ENCODE measurements around the gene GPR162. TPM values are rescaled to one million over a fixed set of nuclear protein-coding genes. Genes with fewer than 3 reads are reported as not detected.

Gene GPR162
- total RNA-seq, 1 experiment from 2014 or later, result 2.3 TPM

GRCh38 chr12:6772331-6772695 is 49.3 kb upstream of the GPR162 start, which contains the start of gene LAG3:
Gene LAG3 (plus strand): TSS chr12:6772520. CDS start chr12:6772853, 333 bp downstream.
- BruUV-seq (replicated peaks), result no TSS peak
- RAD21 ChIA-PET (ENCODE audit: low non-redundant PET in 1 of 2, low total read pairs in 2 of 2, uncharacterized antibody in 2 of 2, unreplicated experiment in 2 of 2), result no interaction called here
- Histone ChIP-seq H4K20me1 (ENCODE audit: insufficient read depth) (no peaks in the 10 kb centered on the region), H3K9ac (ENCODE audit: low read length) (no peak within 1 kb of the TSS), H3K79me2 (ENCODE audit: insufficient read depth, low read length) (peaks cover 24% of the 10 kb centered on the region), H3K9me2 (ENCODE audit: insufficient read depth) (no peaks in the 10 kb centered on the region), H3K27me3 (ENCODE audit: insufficient read depth, low read length) (no peaks in the 10 kb centered on the region), H3K4me3 (replicated peaks in 1 of 2; ENCODE audit: low read depth in 1 of 2, low read length in 2 of 2) (no peak within 1 kb of the TSS), H3K27ac (ENCODE audit: low read depth, low read length) (peak within 1 kb of the TSS; percentile 40; the same call in 1 of the 2 replicates), H3K4me2 (ENCODE audit: low read length) (no peak within 1 kb of the TSS), H3K4me1 (ENCODE audit: control insufficient read depth in 1 of 2, insufficient read depth in 2 of 2, low read length in 2 of 2) (peaks cover 18 to 39% of the 10 kb centered on the region in 2 experiments), H2AFZ (ENCODE audit: low read depth, low read length, poor library complexity, severe bottlenecking) (no peak within 1 kb of the TSS), H3K36me3 (ENCODE audit: control insufficient read depth in 1 of 2, insufficient read depth in 2 of 2, low read length in 2 of 2) (peaks cover 9 to 13% of the 10 kb centered on the region in 2 experiments; a peak in 3 of 4 replicates), H3K9me3 (ENCODE audit: control insufficient read depth in 1 of 2, insufficient read depth in 1 of 2, low read depth in 1 of 2, low read length in 2 of 2) (no peaks in the 10 kb centered on the region)
- ATAC-seq (no peak), DNase-seq (ENCODE audit: low read depth, low spot score) (no peak)
- intact Hi-C loops (cut with micrococcal nuclease), result no loop called here
- POLR2A ChIA-PET, result interaction anchor here (0.7 to 1.8 kb wide), 4 partner anchors 19 to 279 kb away, joined by 3 to 5 read pairs (median 4); partner anchors contain the start of gene MLF2
- CTCF ChIA-PET, result interaction anchor here (0.7 to 1.9 kb wide), 3 partner anchors 19 to 190 kb away, joined by 4 to 13 read pairs (median 4); partner anchors contain the start of gene MLF2
- TF ChIP-seq, protein P1, sequence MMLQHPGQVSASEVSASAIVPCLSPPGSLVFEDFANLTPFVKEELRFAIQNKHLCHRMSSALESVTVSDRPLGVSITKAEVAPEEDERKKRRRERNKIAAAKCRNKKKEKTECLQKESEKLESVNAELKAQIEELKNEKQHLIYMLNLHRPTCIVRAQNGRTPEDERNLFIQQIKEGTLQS (IDR thresholded peaks at IDR 0.05), result no peak
- no peak for TF ChIP-seq EGR1 (IDR thresholded peaks at IDR 0.05; ENCODE audit: low read depth)
- TF ChIP-seq CEBPB (IDR thresholded peaks at IDR 0.05; ENCODE audit: low read depth), result no peak
- TF ChIP-seq, protein P2, sequence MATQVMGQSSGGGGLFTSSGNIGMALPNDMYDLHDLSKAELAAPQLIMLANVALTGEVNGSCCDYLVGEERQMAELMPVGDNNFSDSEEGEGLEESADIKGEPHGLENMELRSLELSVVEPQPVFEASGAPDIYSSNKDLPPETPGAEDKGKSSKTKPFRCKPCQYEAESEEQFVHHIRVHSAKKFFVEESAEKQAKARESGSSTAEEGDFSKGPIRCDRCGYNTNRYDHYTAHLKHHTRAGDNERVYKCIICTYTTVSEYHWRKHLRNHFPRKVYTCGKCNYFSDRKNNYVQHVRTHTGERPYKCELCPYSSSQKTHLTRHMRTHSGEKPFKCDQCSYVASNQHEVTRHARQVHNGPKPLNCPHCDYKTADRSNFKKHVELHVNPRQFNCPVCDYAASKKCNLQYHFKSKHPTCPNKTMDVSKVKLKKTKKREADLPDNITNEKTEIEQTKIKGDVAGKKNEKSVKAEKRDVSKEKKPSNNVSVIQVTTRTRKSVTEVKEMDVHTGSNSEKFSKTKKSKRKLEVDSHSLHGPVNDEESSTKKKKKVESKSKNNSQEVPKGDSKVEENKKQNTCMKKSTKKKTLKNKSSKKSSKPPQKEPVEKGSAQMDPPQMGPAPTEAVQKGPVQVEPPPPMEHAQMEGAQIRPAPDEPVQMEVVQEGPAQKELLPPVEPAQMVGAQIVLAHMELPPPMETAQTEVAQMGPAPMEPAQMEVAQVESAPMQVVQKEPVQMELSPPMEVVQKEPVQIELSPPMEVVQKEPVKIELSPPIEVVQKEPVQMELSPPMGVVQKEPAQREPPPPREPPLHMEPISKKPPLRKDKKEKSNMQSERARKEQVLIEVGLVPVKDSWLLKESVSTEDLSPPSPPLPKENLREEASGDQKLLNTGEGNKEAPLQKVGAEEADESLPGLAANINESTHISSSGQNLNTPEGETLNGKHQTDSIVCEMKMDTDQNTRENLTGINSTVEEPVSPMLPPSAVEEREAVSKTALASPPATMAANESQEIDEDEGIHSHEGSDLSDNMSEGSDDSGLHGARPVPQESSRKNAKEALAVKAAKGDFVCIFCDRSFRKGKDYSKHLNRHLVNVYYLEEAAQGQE (IDR thresholded peaks at IDR 0.05; ENCODE audit: low read depth), result no peak
- TF ChIP-seq, protein P3, sequence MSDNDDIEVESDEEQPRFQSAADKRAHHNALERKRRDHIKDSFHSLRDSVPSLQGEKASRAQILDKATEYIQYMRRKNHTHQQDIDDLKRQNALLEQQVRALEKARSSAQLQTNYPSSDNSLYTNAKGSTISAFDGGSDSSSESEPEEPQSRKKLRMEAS (IDR thresholded peaks at IDR 0.05), result no peak
- TF ChIP-seq CBX3 (IDR thresholded peaks at IDR 0.05; ENCODE audit: low read depth), result no peak
- TF ChIP-seq SIN3A (IDR thresholded peaks at IDR 0.05; ENCODE audit: low read depth), result no peak
- TF ChIP-seq EZH2phosphoT487 (IDR thresholded peaks at IDR 0.05; ENCODE audit: borderline replicate concordance), result no peak
- no peak for TF ChIP-seq ZFX (IDR thresholded peaks at IDR 0.05)
- no peak for TF ChIP-seq RAD21 (IDR thresholded peaks at IDR 0.05; ENCODE audit: low read depth)
- TF ChIP-seq SP1 (IDR thresholded peaks at IDR 0.05; ENCODE audit: low read depth), result no peak
- no peak for TF ChIP-seq SRF (IDR thresholded peaks at IDR 0.05; ENCODE audit: low read depth)

Data from HCT116 (cell line).